ENCODE data around the gene PSMB11.

PSMB11 gene

DNA sequence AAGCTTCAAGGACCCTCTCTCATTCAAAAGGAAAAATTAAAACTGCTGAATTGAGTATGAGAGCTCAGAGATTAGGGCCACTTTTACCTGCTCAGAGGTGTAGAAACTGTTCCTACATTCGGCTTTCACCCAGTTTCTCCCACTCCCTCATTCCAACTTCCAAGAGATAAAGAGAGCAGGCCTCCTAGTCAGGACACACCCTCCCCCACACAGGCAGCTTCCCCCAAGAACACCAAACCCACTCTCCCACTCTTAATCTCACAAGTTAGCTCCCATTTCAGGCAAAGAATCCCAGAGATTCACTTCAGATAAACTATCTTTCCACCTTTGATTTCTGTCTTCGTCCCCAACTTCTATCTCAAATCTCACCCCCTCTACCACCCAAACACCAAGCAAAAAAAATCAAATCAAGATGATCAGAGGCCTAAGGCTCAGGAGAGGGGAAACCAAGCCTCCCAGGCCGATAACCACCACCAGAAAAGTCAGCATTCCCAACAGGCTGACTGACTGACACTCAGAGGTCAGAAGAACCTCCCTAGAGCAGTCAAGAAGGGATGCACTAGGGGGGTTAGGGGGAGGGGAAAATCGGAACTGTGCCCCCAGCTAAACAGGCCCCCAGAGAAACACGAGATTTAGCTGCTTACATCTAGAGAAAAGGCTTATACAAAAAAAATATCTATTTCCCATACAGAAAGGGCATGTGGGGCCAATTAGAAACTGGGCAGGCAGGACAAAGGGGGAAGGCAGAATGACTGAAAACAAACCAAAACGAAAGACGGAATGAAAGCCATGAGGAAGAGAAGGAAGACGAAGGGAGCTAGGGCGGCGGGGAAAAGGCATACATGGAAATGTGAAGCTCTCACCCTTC lies 28.5 kb downstream of the PSMB11 start:
- Histone ChIP-seq H3K9ac (ENCODE audit: low read depth in 1 of 2, low read length in 2 of 2) (peak overlapping the region; percentile 73 to 79), H3K4me1 (ENCODE audit: control insufficient read depth in 2 of 2, insufficient read depth in 2 of 2, low read length in 2 of 2) (peaks cover 24 to 25% of the 10 kb centered on the region in 2 donors), H3K9me3 (ENCODE audit: control insufficient read depth in 2 of 2, low read length in 2 of 2) (no peaks in the 10 kb centered on the region), H3K36me3 (ENCODE audit: control insufficient read depth in 2 of 2, insufficient read depth in 2 of 2, low read length in 2 of 2) (peaks cover 46 to 55% of the 10 kb centered on the region in 2 donors), H3K4me3 (ENCODE audit: low read length in 2 of 2) (peak overlapping the region; percentile 77 to 91), H3K27ac (ENCODE audit: low read depth in 2 of 2, low read length in 2 of 2) (peak overlapping the region in 1 of 2 donors; percentile 49), H3K27me3 (ENCODE audit: control insufficient read depth in 2 of 2, insufficient read depth in 2 of 2, low read length in 2 of 2) (no peaks in the 10 kb centered on the region)

DNA sequence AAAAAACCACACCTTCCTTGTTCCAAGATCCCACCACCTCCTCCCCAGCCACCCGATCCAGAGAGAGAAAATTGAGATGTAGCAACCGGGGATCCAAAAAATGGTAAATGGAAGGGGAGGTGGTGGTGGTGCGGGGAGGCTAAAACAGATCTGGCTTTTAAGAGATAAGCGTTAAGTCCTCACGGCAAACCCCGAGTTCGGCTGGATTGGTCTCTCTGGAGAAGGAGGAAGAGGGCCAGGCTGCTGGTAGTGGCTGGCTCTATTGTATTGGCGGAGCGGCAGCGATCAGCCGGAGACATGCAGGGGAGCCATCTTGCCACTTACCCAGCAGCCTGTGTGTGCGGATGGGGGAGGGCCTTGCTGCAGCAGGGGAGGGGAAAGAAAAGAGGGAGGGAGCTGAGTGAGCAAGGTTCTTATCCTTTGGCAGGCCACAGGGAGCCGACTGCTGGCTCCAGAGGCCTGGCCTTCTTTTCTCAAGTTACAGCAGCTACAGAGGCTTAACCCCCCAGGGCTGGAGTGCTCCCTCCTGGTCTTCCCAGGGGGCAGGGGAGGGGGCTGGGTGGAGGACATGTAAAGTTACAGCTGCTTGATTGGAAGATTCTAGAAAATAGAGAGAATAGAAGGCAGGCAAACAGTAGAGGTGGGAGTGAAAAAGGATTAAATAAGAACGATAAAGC lies 29.4 kb downstream of the PSMB11 start:
- Histone ChIP-seq H3K4me1 (ENCODE audit: control insufficient read depth in 2 of 2, insufficient read depth in 2 of 2, low read length in 2 of 2) (peaks cover 24 to 25% of the 10 kb centered on the region in 2 donors), H3K4me3 (ENCODE audit: low read length in 2 of 2) (peak overlapping the region; percentile 77 to 91), H3K27ac (ENCODE audit: low read depth in 2 of 2, low read length in 2 of 2) (peak overlapping the region; percentile 49 to 53), H3K36me3 (ENCODE audit: control insufficient read depth in 2 of 2, insufficient read depth in 2 of 2, low read length in 2 of 2) (peaks cover 47 to 54% of the 10 kb centered on the region in 2 donors), H3K9me3 (ENCODE audit: control insufficient read depth in 2 of 2, low read length in 2 of 2) (no peaks in the 10 kb centered on the region), H3K27me3 (ENCODE audit: control insufficient read depth in 2 of 2, insufficient read depth in 2 of 2, low read length in 2 of 2) (no peaks in the 10 kb centered on the region), H3K9ac (ENCODE audit: low read depth in 1 of 2, low read length in 2 of 2) (peak overlapping the region; percentile 73 to 79)

DNA sequence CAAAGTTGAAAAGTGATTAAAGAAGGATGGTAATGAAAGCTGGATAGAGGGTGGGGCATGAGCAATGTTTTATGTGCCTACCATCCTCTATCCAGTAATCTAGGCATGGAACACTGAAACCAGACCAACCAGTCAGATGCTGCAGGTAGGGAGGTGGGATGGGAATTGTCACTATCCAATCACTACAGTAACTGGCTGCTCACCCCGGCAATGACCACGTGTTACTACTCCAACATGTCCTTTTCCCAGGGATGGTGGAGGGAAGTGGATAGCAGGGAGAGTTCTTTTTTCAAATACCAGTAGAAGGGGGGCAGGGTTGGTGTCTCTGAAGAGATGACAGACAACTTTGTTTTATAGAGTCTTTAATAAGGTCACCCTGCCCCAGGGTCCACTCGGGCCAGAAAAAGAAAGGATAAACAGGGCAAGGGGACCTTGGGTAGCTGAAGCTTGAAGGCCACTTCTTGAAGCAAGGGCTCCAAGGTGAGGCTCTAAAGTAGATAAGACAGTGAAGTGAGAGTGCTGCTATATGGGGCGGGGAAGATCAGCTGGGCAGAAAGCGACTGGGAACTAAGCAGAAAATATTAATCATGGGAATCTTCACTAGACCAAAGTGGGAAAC lies 30.0 kb downstream of the PSMB11 start:
- H3K27me3 ChIP-seq (ENCODE audit: control insufficient read depth in 2 of 2, insufficient read depth in 2 of 2, low read length in 2 of 2), result no peaks in the 10 kb centered on the region
- H3K36me3 ChIP-seq (ENCODE audit: control insufficient read depth in 2 of 2, insufficient read depth in 2 of 2, low read length in 2 of 2), result peaks cover 47 to 54% of the 10 kb centered on the region in 2 donors
- peak overlapping the region; percentile 37 to 73 for H3K9ac ChIP-seq (ENCODE audit: low read depth in 1 of 2, low read length in 2 of 2)
- peaks cover 24 to 25% of the 10 kb centered on the region in 2 donors for H3K4me1 ChIP-seq (ENCODE audit: control insufficient read depth in 2 of 2, insufficient read depth in 2 of 2, low read length in 2 of 2)
- peak overlapping the region; percentile 49 to 53 for H3K27ac ChIP-seq (ENCODE audit: low read depth in 2 of 2, low read length in 2 of 2)
- H3K4me3 ChIP-seq (ENCODE audit: low read length in 2 of 2), result peak overlapping the region; percentile 77 to 91
- no peaks in the 10 kb centered on the region for H3K9me3 ChIP-seq (ENCODE audit: control insufficient read depth in 2 of 2, low read length in 2 of 2)

DNA sequence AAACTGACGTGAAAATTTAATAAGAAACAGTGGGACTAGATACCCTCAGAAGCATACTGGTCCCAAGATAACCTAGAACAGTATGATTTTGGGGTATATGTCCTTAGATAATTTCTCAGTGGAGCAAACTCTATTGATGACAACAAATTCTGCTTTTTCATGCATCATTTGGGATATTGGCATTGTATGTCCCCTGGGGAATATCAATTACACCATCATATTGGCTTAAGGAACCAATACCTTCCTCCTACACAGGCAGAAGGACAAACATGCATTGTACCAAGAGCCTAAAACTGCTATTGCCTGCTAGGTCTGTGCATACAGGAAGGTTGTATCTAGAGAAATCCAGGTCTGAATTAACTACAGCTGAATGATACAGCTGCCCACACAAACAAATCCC lies 32.9 kb downstream of the PSMB11 start:
- H3K36me3 ChIP-seq (ENCODE audit: control insufficient read depth in 2 of 2, insufficient read depth in 2 of 2, low read length in 2 of 2), result peaks cover 58 to 61% of the 10 kb centered on the region in 2 donors

DNA sequence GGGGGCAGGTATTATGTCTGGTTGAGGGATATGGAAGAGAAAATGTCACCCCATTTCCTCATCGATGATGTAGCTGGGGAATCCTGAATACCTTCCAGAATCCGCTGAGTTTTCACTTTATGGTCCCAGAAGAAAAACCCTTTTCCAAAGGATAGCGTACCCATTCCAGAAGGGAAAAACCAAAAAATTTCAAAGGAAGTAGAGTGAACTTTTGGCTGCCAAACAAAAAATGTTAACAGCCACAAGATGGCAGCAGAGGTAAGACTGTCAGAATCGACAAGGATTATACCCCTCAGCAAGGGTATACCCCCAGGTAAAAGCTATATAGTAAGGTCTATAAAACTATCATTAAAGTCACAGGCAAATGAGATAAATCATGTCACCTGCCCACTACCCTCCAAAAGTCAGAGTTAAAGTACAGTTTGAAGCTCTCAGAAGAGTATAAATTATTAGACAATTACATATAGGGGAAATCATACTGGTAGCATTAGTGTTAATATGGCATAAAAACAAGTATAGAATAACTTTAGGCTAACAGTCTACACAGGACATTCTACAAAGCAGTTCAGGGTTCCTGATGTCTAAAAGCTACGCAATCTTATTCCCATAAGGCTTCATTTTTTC lies 34.9 kb downstream of the PSMB11 start:
- Histone ChIP-seq H3K9ac (ENCODE audit: low read depth in 1 of 2, low read length in 2 of 2) (no peak overlapping the region), H3K4me3 (ENCODE audit: low read length in 2 of 2) (no peak overlapping the region), H3K9me3 (ENCODE audit: control insufficient read depth in 2 of 2, low read length in 2 of 2) (no peaks in the 10 kb centered on the region), H3K36me3 (ENCODE audit: control insufficient read depth in 2 of 2, insufficient read depth in 2 of 2, low read length in 2 of 2) (peaks cover 77 to 80% of the 10 kb centered on the region in 2 donors), H3K27ac (ENCODE audit: low read depth in 2 of 2, low read length in 2 of 2) (no peak overlapping the region), H3K27me3 (ENCODE audit: control insufficient read depth in 2 of 2, insufficient read depth in 2 of 2, low read length in 2 of 2) (no peaks in the 10 kb centered on the region), H3K4me1 (ENCODE audit: control insufficient read depth in 2 of 2, insufficient read depth in 2 of 2, low read length in 2 of 2) (peaks cover 8 to 11% of the 10 kb centered on the region in 2 donors)

More for the DNA sequence above, 32.9 kb downstream of the PSMB11 start:
- Histone ChIP-seq H3K9me3 (ENCODE audit: control insufficient read depth in 2 of 2, low read length in 2 of 2) (no peaks in the 10 kb centered on the region), H3K27ac (ENCODE audit: low read depth in 2 of 2, low read length in 2 of 2) (no peak overlapping the region), H3K4me1 (ENCODE audit: control insufficient read depth in 2 of 2, insufficient read depth in 2 of 2, low read length in 2 of 2) (peaks cover 19 to 20% of the 10 kb centered on the region in 2 donors), H3K27me3 (ENCODE audit: control insufficient read depth in 2 of 2, insufficient read depth in 2 of 2, low read length in 2 of 2) (no peaks in the 10 kb centered on the region), H3K4me3 (ENCODE audit: low read length in 2 of 2) (no peak overlapping the region), H3K9ac (ENCODE audit: low read depth in 1 of 2, low read length in 2 of 2) (no peak overlapping the region)

DNA sequence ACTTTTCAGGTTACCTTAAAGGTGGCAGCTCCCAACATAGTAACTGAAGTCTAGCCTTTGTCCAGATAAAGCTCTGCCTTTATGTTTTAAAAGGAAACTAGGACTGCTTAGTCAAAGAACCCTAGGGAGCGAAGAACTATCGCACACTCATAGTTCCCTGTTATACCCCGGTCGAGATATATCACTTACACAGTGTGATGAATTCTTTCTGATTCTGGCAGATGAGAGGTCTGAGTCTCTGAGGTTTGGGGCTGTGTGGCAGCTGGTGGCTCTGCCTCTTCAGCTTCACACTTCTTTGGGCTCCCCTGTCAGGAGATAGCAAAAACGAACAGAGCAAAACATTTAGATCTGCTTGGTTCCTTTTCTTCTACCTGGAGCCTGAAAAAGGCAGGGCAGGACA lies 36.0 kb downstream of the PSMB11 start:
- Histone ChIP-seq H3K36me3 (ENCODE audit: control insufficient read depth in 2 of 2, insufficient read depth in 2 of 2, low read length in 2 of 2) (peaks cover 69 to 73% of the 10 kb centered on the region in 2 donors), H3K27me3 (ENCODE audit: control insufficient read depth in 2 of 2, insufficient read depth in 2 of 2, low read length in 2 of 2) (no peaks in the 10 kb centered on the region), H3K9me3 (ENCODE audit: control insufficient read depth in 2 of 2, low read length in 2 of 2) (no peaks in the 10 kb centered on the region), H3K27ac (ENCODE audit: low read depth in 2 of 2, low read length in 2 of 2) (peak overlapping the region in 1 of 2 donors; percentile 10), H3K4me1 (ENCODE audit: control insufficient read depth in 2 of 2, insufficient read depth in 2 of 2, low read length in 2 of 2) (peaks cover 0 to 3% of the 10 kb centered on the region in 2 donors), H3K9ac (ENCODE audit: low read depth in 1 of 2, low read length in 2 of 2) (no peak overlapping the region), H3K4me3 (ENCODE audit: low read length in 2 of 2) (no peak overlapping the region)

DNA sequence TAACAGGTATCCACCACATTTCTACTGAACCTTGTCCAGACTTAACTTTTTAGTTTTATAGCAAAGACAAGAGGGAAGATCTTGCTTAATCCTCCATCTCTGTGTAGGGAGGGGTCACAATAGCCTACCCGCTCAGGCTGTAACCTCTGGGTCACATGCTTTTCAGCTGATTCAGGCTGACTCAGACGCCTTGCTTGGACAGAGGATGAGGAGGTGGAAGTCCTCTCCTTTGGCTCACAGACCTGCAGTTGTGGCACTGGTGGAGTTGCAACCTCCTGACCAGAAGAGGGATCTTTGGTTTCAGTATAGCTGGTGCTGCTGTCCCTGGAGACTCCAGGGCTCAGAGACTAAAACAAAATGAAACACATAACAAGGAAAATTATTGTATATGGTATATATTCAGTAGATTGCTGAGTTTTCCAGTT lies 36.7 kb downstream of the PSMB11 start:
- Histone ChIP-seq H3K9ac (ENCODE audit: low read depth in 1 of 2, low read length in 2 of 2) (no peak overlapping the region), H3K9me3 (ENCODE audit: control insufficient read depth in 2 of 2, low read length in 2 of 2) (no peaks in the 10 kb centered on the region), H3K4me1 (ENCODE audit: control insufficient read depth in 2 of 2, insufficient read depth in 2 of 2, low read length in 2 of 2) (peaks cover 0 to 3% of the 10 kb centered on the region in 2 donors), H3K27me3 (ENCODE audit: control insufficient read depth in 2 of 2, insufficient read depth in 2 of 2, low read length in 2 of 2) (no peaks in the 10 kb centered on the region), H3K4me3 (ENCODE audit: low read length in 2 of 2) (no peak overlapping the region), H3K36me3 (ENCODE audit: control insufficient read depth in 2 of 2, insufficient read depth in 2 of 2, low read length in 2 of 2) (peaks cover 68 to 70% of the 10 kb centered on the region in 2 donors), H3K27ac (ENCODE audit: low read depth in 2 of 2, low read length in 2 of 2) (peak overlapping the region in 1 of 2 donors; percentile 29)

DNA sequence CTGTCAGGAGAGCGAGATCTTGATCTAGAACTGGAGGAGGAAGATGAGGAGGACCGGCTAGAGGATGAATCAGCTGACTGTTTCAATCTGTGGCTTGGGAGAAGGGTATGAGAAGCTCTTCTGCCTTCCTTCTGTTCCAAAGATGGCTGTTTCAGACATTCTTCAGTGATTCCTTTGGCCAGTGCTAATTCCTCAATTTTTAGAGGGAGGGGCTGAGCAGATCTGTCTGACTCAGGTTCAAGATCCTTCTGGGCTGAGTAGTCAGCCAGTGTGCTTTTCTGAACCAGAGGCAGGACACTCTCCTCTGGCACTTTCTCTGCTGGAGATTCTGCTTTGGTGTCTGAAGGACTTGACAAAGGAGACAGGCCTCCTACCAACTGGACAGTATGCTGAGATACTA lies 37.7 kb downstream of the PSMB11 start:
- no peaks in the 10 kb centered on the region for H3K9me3 ChIP-seq (ENCODE audit: control insufficient read depth in 2 of 2, low read length in 2 of 2)
- peaks cover 0 to 3% of the 10 kb centered on the region in 2 donors for H3K4me1 ChIP-seq (ENCODE audit: control insufficient read depth in 2 of 2, insufficient read depth in 2 of 2, low read length in 2 of 2)
- H3K9ac ChIP-seq (ENCODE audit: low read depth in 1 of 2, low read length in 2 of 2), result no peak overlapping the region
- H3K27ac ChIP-seq (ENCODE audit: low read depth in 2 of 2, low read length in 2 of 2), result no peak overlapping the region
- no peak overlapping the region for H3K4me3 ChIP-seq (ENCODE audit: low read length in 2 of 2)
- H3K36me3 ChIP-seq (ENCODE audit: control insufficient read depth in 2 of 2, insufficient read depth in 2 of 2, low read length in 2 of 2), result peaks cover 65 to 66% of the 10 kb centered on the region in 2 donors
- no peaks in the 10 kb centered on the region for H3K27me3 ChIP-seq (ENCODE audit: control insufficient read depth in 2 of 2, insufficient read depth in 2 of 2, low read length in 2 of 2)

DNA sequence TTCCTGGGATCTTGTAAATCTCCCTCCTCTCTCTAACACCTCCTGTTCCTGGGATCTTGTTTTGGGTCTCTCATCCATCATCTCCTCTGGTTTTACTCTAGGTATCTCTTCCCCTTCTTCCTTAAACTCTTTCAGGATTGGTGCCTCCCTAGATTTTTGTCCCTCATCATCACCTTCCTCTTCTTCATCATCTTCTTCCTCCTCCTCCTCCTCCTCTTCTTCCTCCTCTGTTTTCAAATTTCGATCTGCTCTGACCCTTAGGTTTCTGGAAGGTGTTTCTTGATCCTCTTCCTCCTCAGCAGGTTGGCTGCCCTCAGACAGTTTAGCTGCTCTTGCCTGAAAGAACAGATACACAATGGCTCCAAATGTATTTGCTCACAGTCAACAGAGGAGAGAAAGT lies 38.5 kb downstream of the PSMB11 start:
- Histone ChIP-seq H3K9me3 (ENCODE audit: control insufficient read depth in 2 of 2, low read length in 2 of 2) (no peaks in the 10 kb centered on the region), H3K4me3 (ENCODE audit: low read length in 2 of 2) (no peak overlapping the region), H3K27me3 (ENCODE audit: control insufficient read depth in 2 of 2, insufficient read depth in 2 of 2, low read length in 2 of 2) (no peaks in the 10 kb centered on the region), H3K36me3 (ENCODE audit: control insufficient read depth in 2 of 2, insufficient read depth in 2 of 2, low read length in 2 of 2) (peaks cover 65% of the 10 kb centered on the region in 2 donors), H3K27ac (ENCODE audit: low read depth in 2 of 2, low read length in 2 of 2) (no peak overlapping the region), H3K4me1 (ENCODE audit: control insufficient read depth in 2 of 2, insufficient read depth in 2 of 2, low read length in 2 of 2) (peaks cover 0 to 3% of the 10 kb centered on the region in 2 donors), H3K9ac (ENCODE audit: low read depth in 1 of 2, low read length in 2 of 2) (no peak overlapping the region)
